HG03095 (cell line): ENCODE measurements around the gene GPR68.
A peak's percentile ranks its signal among the peaks of the same experiment; 100 is the strongest.
"Not testable (repeated sequence)": the region's sequence is repeated elsewhere in the genome, so short reads cannot be mapped to it uniquely, and the experiment has no call there.

Source experiments
- ATAC-seq: cut with Tn5 transposase; IDR thresholded peaks from one replicate; pipeline ENCODE4 v1.9.1; 2021; ENCODE audit warnings: moderate library complexity; ENCODE audit not compliant: unreplicated experiment

The GPR68 gene

DNA sequence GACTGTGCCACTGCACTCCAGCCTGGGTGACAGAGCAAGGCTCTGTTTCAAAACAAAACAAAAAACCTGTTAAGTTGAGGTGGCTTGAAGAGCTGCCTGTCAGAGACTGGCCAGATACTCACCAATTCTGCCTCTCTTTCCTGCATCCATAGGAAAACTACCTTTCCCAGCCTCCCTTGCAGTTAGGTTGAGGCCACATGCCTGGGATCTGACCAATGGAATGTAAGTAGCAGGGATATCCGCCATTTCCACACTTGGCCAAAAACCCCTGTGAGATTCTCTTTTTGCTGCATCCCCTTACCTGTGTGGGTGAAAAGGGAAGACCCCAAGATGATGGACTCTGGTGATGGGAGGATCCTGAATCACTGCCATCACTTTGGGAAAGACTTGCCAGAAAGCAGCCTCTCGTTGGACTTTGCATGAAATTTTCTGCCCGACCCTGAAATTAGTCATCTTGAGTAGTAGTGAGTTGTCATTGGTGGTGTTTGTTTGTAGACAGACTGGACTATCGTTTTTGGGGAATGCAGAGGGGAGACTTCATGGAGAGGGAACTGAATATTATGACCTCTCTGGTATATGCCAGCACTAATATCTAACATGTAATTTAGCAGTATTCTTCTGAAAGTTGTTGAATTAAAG lies 14.0 kb downstream of the GPR68 start:
- ATAC-seq: no peak

DNA sequence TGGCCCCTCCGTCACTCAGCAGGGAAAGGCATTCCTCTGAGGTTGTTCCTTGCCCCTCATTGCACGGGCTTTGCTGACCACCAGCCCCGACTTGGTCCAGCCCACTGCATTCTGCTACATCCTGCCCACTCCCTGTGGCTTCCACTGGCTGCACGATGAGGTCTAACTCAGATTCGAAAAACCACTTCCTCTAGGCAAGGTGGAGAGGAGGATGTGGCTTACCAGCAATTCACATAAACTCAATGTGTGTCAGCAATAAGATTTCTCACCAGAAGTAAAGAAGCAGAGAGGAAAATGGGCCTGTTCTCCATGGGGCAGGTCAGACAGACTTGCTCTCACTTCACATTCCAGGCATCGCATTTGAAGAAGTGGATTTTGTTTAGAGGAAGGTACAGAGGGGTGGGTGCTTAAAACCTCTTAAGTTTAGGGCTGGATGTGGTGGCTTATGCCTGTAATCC lies 14.7 kb downstream of the GPR68 start:
- ATAC-seq: peak; percentile 53

DNA sequence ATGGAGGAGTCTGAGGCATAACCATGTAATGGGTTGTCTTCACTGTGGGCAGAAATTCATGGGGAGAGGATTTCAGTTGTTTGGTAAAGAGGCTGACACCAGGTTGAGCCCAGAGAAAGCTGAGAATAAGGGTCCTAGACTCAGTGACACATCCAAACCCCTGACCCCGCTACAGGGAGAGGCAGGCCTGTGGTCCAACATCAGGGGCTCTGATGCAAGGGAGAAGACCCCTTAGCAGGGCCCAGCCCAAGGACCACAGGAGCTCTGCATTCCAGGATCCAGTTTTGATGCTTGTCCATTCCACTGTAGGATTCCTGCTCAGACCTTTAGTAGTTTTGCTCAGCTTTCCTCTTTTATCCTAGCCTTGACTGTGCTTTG lies 15.5 kb downstream of the GPR68 start:
- ATAC-seq: no peak

DNA sequence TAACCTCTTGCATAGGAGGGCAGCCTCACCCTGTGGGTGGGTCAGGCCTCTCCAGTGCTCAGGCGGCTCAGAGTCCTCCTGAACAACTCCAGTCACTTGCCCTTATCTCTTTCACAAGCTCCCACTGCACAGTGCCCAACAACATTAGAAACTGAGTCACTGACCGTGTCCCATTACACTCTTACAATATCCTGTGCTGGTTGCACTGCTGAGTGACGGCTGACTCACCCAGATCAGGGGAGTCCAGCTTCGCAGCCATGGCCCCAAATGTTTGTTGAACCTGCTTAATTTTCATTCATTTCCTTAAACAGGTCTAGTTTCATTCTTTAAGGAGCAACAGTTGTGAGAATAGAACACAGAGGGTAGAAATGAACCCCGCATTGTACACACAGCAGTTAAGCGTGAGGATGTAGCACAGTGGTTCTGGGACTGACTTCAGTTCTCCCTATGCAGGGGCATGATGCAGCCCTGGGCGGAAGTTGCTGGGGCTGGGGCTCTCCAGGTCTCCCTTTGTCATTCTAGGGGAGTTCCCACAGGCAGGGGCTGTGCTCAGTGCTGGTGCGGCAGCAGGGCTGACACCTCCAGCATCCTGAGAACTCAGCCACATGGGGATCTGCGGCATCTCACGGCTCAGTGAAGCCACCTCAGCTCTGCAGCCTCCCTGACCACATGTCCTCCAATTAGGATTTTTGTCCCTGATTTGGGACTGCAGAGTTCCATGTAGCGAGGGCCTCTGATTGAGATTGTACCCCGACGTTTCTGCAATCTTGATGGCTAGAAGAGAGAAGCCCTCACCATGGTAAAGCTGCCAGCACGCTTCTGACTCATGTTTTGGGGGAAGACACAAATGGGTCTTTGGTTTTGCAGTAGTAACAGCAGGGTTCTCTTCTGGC lies 16.1 kb downstream of the GPR68 start:
- peak; percentile 83 for ATAC-seq

DNA sequence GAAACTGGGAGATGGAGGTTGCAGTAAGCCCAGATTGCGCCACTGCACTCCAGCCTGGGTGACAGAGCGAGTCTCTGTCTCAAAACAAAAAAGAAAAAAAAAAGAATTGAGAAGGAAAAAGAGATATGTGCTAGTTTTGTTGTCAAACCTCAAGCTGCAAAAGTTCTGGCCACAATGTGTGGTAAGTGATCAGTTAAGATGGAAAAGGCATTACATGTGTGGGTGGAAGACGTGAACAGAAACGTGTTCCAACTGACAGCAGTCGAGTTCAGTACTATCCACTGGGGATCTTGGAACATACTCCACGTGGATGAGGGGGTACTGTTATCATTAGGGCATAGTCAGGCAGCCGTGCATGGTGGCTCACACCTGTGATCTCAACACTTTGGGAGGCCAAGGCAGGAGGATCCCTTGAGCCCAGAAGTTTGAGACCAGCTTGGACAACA lies 17.3 kb downstream of the GPR68 start:
- ATAC-seq: no peak

DNA sequence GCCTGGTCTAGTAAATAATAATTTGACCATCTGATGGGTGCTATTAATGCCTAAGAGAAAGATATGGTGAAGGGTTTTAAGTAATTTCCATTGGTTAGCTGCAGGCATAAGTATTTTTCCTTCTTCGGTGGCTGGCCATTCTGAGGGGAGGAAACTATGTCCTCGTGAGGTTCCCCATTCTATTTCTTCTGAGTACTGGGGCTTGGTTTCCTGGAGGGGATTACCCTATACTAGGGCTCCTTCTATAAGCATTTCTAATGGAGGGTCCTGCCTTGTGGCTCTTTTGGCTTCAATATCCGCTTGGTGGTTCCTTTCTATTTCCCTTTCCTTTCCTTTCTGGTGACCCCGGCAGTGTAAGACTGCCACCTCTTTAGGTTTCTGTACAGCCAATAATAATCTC lies 18.1 kb downstream of the GPR68 start:
- ATAC-seq: not testable (repeated sequence)

DNA sequence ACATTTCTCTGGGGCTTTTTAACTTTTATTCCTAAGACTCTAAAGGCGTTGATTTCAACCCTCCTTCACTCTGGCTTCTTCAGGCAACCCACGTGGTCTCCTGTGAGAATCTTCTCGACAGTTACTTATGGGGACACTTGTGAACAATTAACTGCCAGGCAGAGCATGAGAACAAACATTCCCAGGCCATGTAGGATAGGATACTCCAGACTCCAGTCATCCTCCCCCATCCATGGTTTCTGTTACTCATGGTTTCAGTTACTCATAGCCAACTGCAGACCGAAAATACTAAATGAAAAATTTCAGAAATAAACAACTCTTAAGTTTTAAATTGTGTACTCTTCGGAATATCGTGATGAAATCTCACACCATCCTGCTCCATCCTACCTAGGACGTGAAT lies 19.5 kb downstream of the GPR68 start:
- no peak for ATAC-seq

DNA sequence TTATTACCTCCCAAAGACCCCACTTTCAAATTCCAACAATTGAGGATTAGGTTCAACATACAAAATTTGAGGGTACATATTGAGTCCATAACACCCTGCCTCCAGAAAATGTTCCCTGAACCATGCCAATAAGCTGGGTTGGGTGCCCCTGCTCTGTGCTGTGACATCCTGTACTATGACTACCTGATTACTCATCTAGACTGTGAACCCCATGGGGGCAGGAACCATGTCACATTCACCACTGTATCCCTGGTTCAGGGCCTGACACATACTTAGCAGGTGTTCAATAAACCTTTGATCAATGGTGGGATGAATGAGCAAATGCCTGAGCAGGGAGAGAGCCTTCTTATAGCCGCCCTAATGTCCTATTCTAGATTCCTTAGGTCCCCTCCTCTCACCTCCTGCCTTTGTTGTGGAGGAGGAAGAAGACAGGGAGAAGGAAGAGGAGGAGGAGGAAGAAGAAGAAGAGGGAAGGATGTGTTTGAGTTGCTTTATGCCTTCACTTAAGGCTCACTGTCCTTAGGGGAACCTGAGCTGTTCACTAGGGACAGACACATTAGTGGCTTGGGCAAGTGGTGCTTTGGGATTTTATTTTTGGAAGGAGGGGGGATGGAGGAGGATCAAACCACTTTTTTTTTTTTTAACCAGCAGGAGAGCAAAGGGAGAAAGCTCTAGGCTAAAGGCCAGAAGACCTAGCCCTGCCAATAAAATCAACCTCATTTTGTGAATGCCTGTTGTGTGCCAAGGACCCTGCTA lies 21.3 kb downstream of the GPR68 start:
- ATAC-seq: no peak

DNA sequence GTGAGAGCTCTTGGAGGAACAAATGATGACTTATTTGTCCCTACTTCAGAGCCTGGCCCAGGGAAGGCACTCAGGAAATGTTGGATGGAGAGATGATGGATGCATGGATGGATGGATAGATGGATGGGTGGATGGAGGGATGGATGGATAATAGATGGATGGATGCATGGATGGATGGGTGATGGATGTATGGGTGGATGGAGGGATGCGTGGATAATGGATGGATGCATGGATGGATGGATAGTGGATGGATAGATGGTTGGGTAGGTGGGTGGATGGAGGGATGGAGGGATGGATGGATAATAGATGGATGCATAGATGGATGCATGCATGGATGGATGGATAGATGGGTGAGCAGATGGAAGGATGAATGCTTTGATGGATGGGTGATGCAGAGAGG lies 23.2 kb downstream of the GPR68 start:
- no peak for ATAC-seq

DNA sequence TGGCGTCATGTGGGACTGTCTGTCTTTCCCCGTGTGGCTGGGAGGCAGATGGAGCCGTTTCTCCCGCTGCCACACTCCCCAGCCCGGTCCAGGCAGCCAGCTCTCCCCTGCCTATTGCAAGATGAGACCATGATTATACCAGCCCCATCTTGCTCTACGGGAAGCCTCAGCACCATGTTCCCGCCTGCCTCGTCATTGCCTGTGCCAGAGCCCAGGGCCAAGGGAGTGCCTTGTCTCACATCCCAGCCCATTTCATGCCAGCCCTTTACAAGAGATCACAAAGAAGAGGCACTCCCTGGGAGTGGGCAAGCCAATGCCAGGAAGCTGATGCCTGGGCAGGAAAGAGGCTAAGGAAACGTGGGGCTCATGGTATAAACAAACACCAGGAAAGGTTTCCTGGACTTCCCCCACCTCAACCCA lies 23.9 kb downstream of the GPR68 start:
- no peak for ATAC-seq

DNA sequence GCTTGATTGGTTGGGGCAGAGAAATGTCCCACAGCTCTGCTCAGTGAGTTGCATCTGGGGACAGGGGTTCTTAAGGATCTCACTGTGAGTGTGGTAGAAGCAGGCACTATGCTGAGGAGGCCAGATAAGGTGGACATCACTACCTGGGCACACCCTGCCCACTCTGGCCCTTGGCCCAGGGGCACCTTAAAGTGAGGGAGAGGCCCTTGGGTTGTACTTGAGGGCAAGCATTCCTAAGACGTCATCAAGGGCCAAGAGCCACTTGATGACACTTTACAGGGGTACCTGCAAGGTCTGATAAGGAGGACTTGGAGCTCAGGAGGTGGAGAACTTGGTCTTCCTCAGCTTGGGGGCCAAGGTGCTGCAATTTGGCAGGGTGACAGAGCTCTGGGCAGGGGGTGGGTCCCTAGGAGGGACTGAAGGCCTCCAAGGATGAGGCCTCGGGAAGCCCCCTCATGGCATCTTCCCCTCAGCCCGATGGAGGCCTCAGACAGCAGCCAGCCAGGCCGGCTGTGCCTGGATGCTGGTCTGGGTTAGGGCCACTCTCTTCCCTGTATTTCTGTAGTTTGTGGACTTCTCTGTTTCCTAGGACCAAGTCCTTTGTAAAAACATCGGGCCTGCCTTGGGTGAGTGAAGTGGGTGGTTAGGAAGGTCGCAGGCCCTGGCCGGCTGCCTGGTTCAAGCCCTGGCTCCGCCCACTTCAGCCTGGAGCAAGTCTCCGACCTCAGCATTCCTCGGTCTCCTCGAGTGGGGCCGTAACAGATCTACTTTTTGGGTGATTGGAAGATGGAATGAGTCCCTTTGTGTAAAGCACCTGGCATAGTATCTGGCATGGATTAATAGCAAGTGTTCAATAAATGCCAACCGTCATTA lies 24.8 kb downstream of the GPR68 start:
- no peak for ATAC-seq

DNA sequence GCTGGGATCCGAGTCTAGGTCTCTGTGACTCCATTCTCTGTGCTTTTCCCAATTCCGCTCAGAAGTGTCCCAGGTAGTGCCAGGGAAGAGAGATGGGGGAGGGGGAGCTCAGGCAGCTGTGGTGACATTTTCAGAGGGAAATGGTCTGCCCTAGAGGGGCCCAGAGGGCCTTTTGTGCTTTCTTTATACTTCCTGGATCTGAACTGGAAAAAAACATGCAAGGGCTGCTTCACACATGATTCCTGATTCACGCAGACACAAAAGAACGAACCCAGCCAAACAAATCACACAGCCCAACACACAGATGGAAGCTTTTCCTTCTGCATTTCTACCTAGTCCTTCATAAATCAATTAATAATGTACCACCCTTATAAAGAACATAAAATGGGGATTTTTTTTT lies 26.5 kb downstream of the GPR68 start:
- ATAC-seq: no peak

DNA sequence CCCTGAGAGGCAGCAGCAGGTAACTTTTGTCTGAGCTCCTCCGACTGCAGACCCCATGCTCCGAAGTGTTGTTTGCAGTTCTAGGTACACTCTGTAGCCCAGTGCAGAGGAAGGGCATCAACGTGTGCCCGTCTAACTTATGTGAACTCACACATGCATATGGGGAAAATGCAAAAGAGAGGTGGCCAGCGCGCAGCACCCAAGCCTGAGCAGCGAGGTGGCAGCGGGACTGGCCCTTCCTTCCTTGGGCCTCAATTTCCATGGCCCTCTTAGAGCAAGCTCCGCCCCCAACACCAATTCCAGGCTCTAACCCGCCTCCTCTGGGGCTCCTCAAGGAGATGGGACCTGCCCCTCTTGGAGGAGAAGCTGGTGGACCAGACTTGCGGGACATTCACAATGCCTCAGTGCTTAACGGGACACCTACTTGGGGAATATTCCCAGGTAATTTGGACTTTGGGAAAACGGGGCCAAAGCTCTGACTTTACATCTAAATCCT lies 27.7 kb downstream of the GPR68 start:
- no peak for ATAC-seq

DNA sequence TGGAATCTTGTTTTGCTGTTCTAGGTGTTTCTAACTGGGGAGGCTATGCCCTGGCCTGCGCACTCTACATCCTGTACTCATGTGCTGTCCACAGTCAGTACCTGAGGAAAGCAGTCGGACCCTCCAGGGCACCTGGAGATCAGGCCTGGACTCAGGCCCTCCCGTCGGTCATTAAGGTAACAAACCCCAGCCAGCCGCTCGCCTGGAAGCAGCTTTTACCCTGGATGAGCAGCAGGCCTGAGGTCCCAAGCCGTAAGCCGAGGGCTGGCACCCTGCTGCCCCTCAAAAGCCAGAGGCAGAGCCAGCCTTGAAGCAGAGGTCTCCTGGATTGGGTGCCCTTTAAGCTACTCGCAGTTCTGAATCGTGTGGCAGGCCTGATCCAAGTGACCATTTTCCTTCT lies 29.1 kb downstream of the GPR68 start:
- ATAC-seq: no peak

DNA sequence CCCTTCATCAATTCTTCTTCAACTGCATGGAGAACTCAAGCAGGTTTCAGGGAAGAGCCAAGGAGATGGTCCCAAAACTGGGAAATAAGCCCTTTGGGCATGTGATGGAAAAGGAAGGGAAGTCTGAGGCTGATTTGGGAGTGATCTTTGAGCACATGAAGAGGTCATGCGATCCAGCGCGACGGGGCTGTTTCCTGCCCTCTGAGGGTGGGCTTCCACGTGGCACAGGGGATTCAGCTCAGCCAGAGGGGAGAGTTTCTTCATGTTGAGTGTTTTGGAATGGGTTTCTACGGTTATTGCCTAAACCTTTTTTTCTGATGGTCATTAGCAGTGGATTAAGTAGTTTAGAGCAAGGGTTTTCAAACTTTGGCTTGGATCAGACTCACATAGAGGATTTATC lies 30.2 kb downstream of the GPR68 start:
- ATAC-seq: no peak

DNA sequence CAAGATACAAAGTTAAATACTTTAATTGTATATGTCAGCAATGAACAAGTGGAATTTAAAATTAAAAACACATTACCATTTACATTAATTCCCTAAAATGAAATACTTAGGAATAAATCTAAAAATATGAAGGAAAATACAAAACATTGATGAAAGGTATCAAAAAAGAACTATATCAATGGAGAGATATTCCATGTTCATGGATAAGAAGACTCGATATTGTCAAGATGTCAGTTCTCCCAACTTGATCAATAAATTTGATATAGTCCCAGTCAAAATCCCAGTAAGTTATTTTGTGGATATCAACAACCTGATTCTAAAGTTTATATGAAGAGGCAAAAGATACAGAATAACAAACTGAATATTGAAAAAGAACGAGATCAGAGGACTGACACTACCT lies 33.5 kb downstream of the GPR68 start:
- no peak for ATAC-seq

DNA sequence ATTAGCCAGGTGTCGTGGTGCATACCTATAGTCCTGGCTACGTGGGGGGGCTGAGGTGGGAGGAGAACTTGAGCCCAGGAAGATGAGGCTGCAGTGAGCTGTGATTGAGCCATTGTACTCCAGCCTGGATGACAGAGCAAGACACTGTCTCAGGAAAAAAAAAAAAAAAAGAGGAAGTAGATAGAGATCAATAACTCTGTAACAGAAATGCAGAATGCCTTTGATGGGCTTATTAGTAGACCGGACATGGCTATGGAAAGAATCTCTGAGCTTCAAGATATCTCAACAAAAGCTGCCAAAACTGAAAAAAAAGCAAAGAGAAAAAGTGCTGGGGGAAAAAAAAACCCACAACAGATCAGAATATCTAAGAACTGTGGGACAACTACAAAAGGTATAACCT lies 37.5 kb downstream of the GPR68 start:
- ATAC-seq: no peak

DNA sequence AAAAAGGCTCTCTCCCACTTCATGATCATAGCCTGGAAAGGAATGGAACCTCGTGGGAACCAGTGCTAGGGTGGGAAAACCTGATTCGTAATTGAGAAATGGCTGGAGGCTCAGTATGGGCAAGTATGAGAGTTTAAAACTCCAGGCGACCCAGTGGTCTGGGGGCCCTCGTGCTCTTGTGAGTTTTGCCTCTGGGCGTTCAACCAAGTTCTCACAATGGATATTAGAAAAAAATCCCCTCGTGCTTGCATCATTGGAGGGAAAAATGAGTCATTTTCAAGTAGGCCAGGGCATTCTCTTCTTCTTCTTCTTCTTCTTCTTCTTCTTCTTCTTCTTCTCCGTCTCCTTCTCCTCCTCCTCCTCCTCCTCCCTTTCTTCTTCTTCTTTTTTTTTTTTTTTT lies 39.0 kb downstream of the GPR68 start:
- no peak for ATAC-seq

DNA sequence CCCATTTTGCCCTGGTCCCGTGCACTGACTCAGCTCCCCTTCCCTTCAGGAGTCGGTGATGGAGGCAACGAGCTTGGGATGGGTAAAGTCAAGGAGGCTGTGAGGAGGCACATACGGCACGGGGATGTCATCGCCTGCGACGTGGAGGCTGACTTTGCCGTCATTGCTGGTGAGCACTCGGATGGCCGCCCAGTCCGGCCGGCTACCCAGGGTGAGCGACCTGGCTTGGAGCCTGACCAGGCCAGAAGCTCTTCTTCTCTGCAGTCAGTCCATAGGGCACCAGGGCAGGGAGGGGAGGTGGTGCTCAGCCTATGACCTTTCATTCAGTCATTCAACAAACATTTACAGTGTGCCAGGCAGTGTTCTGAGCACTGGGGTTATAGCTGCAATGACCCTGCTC lies 39.8 kb downstream of the GPR68 start:
- no peak for ATAC-seq

DNA sequence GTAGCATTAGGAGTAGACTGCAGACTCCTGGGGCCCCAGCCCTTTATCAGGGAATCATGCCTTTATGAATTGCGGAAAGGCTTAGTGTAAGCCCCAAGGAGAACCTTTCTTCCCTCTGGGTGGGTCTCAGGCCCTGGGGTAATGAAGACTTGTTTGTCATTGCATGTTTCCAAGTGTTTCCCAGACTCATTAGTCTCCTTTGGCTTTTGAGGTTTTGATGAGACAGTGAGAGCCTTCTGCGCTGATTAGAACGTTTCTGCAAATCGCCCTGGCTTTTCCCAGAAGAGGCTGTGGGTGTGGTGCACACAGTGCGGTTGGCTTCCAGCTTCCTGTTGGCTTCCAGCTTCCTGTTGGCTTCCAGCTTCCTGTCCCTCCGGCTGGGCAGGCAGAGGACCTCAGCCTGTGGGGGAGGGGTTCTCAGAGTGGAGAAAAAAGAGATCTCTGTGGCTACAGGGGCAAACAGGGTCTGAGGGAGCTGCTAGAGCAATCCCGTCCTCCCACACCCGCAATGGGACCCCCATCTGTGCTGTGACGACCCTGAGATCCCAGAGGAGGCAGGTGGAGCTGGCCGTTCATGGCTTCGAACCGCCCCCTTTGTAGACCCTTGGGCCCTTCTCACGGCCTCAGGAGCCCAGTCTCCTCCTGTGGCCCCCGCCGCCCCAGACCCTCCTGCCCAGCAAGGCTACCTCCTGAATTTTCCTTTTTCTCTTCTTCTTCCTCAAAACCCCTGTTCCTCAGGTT lies 42.1 kb downstream of the GPR68 start:
- no peak for ATAC-seq
